AG09319 (cell line): ENCODE results near the gene KDM3A.
"Not testable (repeated sequence)": the region's sequence is repeated elsewhere in the genome, so short reads cannot be mapped to it uniquely, and the experiment has no call there.

ENCODE experiments used
- DNase-seq: peaks from one replicate; pipeline ENCODE4 v3.0.0-alpha.2; 2010; ENCODE audit warnings: low read depth; ENCODE audit errors: extremely low read depth
- TF ChIP-seq, protein P1 (sequence below): IDR thresholded peaks from 2 replicates; pipeline ENCODE4 v1.5.1; 2011; ENCODE audit warnings: low read depth, mild to moderate bottlenecking, inconsistent platforms, low read length, moderate library complexity

Gene KDM3A

DNA sequence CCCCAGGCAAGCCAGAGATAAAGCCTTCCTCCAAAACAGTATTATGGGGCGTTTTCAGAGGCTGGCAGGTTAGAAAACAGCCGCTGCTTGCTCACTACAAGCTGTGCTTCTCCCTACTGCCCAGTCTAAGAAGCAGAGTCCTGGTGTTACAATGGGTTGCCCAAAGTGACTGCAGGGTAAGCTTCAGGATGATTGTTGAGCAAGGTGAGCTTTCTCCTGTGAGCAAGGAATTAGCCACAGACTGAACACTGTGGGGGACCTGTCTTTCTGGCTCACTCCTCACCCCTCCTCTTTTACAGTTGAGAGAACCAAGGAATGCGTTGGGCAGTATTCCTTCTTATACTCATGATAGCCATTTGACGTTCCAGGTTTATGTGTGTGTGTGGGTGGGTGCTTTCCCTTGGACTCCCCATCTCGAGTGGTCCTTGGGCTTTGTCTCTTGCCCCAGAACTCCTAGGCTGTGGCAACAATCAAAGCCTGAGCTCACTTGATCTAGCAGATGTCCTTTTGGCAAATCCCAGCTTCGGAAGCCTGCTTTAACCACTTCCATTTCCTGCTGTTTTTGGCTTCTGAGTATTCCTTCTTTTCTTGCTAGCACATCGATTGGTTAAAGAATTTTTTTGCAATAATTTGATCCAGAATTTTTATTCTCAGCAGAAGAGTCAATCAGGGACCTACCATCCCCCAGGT, 47.5 kb downstream of the KDM3A start:
- TF ChIP-seq, protein P1, sequence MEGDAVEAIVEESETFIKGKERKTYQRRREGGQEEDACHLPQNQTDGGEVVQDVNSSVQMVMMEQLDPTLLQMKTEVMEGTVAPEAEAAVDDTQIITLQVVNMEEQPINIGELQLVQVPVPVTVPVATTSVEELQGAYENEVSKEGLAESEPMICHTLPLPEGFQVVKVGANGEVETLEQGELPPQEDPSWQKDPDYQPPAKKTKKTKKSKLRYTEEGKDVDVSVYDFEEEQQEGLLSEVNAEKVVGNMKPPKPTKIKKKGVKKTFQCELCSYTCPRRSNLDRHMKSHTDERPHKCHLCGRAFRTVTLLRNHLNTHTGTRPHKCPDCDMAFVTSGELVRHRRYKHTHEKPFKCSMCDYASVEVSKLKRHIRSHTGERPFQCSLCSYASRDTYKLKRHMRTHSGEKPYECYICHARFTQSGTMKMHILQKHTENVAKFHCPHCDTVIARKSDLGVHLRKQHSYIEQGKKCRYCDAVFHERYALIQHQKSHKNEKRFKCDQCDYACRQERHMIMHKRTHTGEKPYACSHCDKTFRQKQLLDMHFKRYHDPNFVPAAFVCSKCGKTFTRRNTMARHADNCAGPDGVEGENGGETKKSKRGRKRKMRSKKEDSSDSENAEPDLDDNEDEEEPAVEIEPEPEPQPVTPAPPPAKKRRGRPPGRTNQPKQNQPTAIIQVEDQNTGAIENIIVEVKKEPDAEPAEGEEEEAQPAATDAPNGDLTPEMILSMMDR, result no peak
- no peak for DNase-seq

DNA sequence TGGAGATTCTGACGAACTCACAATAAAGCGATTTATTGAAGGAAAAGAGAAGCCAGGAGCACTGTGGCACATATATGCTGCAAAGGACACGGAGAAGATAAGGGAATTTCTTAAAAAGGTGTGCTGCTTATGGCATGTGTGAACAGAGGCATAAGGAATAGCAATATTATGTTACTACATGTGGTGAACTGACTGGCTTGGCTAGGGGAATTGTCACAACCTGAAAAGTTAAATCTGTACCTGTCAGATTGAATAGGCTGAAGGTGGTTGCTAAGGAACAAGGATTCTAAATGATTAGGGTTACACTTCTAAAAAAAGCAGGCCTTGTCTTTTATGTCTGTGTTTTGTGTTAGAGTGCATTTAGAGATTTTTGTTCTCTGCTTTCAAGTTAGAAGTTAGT, 48.4 kb downstream of the KDM3A start:
- TF ChIP-seq, protein P1, result no peak
- DNase-seq, result no peak

DNA sequence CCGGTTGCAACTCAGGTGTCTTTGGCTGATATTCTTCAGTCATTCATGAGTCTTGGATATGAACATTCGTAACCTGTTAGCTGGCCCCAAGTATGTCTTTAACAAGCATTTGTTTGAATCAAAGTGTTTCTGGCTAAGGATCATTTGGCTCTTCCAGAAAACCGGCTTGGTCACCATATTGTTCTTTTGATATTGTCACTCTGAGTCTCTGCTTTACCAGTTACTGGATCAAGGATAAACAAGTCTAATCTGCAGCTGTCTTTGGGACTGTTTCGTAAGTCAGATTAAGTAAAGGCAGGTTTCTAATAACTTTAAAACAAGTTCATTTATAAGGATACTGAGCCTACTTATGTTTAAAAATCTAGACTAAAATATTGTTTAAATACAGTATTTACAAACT, 49.1 kb downstream of the KDM3A start:
- TF ChIP-seq, protein P1, result no peak

DNA sequence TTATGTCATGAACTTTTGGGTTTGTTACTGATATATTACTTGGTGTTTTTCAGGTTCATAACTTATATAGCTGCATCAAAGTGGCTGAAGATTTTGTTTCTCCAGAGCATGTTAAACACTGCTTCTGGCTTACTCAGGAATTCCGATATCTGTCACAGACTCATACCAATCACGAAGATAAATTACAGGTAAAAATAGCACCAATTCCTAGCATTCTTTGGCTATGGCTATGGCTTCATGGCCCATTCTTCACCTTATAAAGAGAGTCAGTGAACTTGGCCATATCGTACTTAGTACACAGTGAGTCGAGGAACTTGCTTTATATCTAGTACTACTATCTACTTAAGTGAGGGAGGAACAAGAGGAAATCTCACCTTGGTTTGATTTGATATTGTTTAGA, 49.9 kb downstream of the KDM3A start:
- DNase-seq, result no peak
- TF ChIP-seq, protein P1, result no peak

More for the DNA sequence above, 49.1 kb downstream of the KDM3A start:
- DNase-seq, result no peak

DNA sequence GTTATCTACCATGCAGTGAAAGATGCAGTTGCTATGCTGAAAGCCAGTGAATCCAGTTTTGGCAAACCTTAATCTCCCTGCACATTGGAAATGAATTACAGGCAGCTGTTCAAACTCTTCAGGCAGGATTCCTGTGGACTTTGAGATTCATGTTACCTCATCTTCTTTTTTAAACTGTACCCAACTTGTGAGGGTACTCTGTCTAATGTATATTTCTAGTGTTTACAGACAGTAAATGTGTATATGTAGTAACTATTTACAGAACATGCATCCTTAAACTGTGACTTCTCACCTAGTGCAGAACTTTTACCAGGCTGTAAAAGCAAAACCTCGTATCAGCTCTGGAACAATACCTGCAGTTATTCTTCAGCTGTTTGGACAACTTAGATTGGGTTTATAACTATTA, 50.9 kb downstream of the KDM3A start:
- TF ChIP-seq, protein P1, result no peak
- DNase-seq, result no peak

DNA sequence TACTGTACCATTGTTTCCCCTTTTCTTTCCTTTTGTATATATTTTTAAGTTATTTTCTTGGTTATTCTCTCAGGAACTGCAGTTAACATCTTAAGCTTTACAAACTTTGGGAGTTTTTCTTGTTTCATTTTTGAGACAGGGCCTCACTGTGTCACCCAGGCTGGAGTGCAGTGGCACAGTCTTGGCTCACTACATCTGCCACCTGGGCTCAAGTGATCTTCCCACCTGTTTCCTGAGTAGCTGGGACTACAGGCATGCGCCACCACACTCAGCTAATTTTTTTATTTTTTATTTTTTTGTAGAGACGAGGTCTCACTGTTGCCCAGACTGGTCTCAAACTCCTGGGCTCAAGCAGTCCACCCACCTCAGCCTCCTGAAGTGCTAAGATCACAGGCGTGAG, 55.2 kb downstream of the KDM3A start:
- DNase-seq, result not testable (repeated sequence)

DNA sequence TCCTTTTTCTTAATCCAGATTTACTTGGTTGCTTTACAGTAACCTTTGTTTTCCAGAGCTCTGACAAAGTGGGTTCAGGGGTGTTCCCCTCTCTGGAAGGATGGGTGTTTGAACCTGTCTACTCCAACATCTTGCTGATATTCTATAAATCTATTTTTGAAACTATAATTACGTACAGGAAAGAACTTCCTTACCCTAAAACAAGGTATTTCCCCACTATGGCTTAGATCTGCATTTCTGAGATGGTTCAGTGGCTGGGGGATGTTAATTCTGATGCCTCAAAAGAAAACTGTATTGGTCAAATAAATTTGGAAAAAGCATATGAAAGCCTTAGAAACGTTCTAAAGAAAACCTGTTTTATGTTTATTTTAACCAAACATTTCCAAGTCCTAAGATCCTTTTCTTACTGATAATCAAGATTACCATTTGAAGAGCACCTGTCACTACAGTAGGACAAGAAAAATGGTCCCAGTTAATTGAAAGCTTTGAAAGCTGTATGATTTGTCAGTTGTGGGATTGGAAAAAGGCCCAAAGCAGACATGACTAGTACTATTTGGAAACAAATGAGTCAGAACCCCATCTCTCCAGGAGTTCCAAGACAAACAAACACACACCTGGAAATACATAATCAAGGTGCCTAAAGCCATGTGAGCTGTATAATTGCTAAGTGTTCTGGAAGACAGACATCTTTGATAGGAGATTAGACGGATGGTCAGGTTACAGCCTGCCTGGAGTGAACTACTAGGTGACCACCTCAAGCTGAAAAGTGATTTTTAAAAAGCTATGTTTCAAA, 57.5 kb downstream of the KDM3A start:
- TF ChIP-seq, protein P1, result no peak
- DNase-seq, result no peak

DNA sequence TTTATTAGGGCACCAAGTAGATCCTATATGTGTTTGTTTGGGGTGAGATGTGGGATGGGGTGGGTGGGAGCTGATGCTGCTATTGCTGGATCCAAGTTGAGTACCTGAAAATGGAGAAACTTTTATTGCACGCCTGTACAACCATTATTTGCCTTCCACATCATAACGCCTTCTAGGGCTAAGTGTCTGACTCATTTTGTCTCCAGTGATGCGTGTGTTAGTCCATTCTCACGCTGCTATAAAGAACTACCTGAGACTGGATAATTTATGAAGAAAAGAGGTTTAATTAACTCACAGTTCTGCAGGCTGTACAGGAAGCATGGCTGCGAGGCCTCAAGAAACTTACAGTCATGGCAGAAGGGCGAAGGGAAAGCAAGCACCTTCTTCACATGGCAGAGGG, 58.2 kb downstream of the KDM3A start:
- TF ChIP-seq, protein P1, result no peak
- no peak for DNase-seq
